Tongue (tissue), 2 donors: ENCODE data around the gene KCTD11. TPM values are rescaled to one million over a fixed set of nuclear protein-coding genes. Genes with fewer than 3 reads are reported as not detected.
A peak's percentile ranks its signal among the peaks of the same experiment; 100 is the strongest.
"Not testable (repeated sequence)": the region's sequence is repeated elsewhere in the genome, so short reads cannot be mapped to it uniquely, and the experiment has no call there.

Source experiments
- DNase-seq: peaks from one replicate; pipeline ENCODE4 v3.0.0-alpha.2; 2015
- total RNA-seq: library from RNA; depleted of rRNA; stranded (reverse); fragments of >200 nt; gene quantifications from one replicate; pipeline ENCODE4 v1.2.3, GENCODE V29; 2014

The KCTD11 gene
- total RNA-seq, 1 donor from 2014 or later = 3.4 TPM

DNA sequence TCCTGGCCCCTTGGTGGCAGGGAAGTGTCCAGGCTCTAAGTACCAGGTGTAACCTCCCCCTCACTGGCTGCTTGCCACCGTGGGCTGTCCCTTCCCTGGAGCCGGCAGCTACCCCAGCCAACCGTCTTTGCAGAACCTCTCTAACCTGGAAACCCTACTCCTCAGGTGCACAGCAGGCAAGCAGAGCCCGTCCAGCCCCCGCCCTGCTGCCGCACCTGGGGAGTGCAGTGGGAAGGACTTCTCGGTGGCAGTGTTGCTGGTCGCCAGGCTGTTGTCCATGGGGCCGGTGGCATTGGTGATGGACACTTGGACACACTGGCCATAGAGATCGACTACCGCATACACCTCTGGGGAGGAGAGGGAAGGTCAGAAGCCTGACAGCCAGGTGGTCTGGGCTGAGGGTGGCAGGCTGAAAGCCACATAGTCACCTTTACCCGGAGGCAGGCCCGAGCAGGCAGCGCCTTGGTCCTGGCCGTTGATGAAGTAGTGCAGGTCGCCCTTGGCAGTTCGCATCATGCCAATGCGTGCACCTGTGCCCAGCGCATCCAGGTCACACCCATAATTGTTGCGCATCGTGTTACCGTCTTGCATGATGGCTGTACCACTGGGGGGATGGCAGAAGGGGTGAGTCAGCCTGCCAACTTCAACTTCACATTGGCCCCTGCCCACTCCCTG lies 29.3 kb upstream of the KCTD11 start:
- DNase-seq = no peak

DNA sequence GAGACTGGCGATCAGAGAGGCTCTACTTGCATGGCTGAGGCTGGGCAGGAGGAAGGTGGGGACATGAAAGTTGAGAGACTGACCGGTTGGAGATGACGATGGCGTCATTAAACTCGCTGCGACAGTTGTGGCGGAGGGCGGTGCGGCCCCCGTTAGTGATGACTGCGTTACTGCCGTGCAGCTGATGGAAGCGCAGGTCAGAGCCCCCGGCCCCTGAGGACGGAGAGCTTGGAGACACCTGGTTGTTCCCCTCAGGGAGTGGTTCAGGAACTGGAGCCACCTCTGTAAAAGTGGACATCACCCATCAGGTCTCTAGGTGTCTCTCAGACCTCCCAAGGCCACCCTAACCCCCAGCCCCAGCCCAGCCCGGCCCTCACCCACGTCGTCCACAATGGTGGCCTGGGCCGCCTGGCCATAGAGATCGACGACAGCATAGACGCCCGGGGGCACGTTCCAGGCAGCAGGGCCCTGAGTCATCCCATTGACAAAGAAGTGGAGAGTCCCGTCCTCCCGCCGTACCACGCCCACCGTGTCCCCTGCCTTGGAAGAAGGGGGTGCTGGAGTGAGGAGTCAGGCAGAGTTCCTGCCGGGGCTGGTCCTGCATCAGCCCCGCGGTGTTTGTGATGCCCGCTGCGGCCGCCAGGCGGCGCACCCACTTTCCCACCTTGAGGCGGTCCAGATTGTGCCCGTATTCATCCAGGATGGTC lies 28.1 kb upstream of the KCTD11 start:
- peak; percentile 52 for DNase-seq

- no peak for DNase-seq
These were observed 27.6 kb upstream of the KCTD11 start for GRCh38 chr17:7324438-7324779.

GRCh38 chr17:7325031-7325528 lies 26.9 kb upstream of the KCTD11 start:
- no peak for DNase-seq

DNA sequence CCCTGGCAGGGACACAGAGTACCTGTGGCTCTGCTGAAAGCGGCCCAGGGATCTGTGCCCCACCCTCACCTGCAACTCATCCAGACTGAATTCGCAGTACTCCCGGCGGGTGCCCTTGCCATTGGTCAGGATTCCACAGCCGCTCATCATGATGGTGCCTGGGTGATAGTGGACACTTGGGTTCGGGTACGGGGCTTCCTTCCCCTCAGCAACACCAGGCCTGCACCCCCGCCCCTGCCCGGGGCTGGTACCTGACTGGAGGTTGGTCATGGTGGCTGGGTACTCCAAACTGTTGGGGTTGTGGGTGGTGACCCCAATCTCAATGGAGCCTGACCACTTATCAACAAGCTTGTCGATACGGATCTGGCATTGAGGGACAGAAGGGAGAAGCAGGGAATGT lies 25.8 kb upstream of the KCTD11 start:
- no peak for DNase-seq

DNA sequence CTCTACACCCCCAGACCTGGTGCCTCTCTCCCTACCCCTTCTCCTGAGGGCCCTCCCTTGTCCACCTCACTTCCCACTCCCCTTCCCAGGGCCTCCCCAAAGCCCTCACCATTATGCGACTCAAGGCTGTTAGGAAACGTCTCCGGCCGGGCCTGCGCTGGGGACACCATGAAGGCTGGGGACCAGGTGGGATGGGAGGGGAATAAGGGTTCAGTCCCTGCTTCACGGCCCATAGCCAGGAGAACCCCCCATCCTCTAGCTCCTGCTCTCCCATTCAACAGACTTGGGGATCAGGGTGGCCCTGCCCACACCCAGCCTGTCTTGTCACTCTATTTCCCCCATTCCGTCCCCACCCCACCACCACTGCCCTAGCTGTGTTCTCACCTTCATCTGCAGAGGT lies 24.9 kb upstream of the KCTD11 start:
- no peak for DNase-seq

GRCh38 chr17:7327501-7327900 lies 24.5 kb upstream of the KCTD11 start:
- no peak for DNase-seq

- DNase-seq = no peak
These were observed 24.0 kb upstream of the KCTD11 start for GRCh38 chr17:7328009-7328408.

GRCh38 chr17:7328840-7329373 lies 23.1 kb upstream of the KCTD11 start, which contains the start of gene NEURL4:
Gene NEURL4, minus strand, starts transcription at chr17:7329335. Its CDS starts 23 bp downstream, at chr17:7329312.
- no peak for DNase-seq

DNA sequence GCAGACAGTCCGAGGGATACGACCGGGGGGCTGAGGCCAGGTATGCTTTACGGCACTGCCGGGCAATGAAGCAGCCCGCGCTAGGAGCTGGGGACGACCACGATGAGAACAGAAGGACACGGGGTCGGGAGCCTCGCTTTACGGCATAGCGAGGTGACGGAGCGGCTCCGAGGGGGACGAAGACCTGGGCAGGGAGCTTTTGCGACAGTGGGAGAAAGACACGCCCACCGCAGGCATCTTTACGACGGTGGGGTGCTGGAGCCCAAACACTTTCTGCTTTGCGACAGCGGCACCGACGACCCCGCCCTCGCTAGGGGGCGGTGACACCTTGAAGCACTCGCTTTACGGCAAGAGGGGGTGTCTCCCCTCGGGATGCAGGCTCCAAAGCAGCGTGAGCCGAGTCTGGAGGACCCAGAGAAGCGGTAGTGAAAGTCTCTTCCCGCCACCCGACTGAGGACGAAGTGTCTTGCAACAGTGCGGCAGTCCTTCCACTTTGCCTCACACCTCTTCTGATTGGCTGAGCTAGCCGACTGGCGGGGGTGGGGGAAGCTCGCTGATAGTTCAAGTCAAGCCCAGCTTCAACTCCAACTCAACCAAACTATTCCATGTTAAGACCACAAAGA lies 22.5 kb upstream of the KCTD11 start:
- DNase-seq = peak; percentile 99

GRCh38 chr17:7329997-7330637 lies 21.8 kb upstream of the KCTD11 start:
- DNase-seq = peak; percentile 94

DNA sequence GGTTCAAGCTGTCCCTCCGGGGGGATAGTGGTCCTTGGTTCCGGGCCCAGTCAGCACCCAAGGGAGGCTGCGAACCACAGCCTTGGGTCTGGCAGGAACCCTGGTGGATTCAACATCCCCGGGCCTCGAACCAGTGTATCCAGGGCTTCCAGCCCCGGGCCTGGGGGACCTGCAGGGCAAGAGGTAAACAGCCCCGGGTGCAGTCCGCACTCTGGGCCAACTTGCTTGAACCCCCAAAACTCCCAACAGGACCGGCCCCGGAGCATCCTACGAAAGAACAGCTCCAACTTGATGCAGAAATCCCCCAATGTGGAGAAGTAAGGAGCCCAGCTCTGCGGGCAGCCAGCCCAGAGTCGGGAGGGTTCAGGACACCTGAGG lies 21.3 kb upstream of the KCTD11 start:
- DNase-seq = no peak

DNA sequence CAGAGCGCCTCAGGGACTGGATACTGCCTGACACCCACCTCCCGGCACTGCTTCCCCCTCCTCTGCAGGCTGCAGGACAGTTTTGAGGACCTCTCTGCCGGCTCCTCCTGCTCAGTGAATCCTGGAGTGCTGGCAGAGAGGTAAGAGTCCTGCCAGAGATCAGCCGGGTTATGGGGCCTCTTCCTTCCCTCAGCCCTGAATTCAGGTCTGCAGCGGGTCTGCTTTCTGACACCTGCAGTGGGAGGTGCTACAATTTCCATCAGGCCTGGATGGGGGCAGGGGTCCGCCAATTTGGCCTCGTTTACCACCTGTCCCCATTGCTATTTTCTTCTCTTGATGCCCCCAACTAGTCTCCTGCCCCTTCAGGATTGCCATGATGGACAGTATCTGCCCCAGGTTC lies 19.9 kb upstream of the KCTD11 start:
- DNase-seq = no peak

GRCh38 chr17:7332600-7333069 lies 19.3 kb upstream of the KCTD11 start:
- not testable (repeated sequence) for DNase-seq

DNA sequence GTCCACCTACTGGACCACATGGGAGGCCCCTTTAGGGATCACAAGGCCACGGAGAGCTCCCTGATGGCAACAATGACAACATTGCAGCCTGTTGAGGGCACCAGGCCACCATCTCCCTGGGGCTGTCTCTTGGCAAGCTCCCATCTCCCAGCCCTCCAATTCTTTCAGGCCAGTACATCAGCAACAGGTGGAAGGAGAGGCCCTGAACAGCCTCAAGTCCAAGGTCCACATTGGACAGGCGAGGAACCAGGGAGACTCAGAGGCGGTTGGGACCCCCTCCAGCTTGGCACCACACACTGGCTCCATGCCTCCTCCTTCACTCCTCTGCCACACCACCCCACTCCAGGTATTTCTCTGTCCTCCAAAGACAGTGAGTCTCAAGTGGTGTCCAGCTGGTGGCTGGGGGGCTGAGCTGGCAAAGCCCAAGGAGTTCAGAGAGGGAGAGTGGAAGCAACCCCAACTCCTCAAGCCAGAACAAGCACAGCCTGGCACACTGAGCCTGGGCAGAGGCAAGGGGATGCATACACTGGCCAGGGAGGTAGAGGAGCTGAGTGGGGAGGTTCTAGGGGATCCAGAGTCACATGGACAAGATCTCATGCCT lies 16.9 kb upstream of the KCTD11 start:
- DNase-seq = no peak

GRCh38 chr17:7335765-7336164 lies 16.2 kb upstream of the KCTD11 start:
- not testable (repeated sequence) for DNase-seq

DNA sequence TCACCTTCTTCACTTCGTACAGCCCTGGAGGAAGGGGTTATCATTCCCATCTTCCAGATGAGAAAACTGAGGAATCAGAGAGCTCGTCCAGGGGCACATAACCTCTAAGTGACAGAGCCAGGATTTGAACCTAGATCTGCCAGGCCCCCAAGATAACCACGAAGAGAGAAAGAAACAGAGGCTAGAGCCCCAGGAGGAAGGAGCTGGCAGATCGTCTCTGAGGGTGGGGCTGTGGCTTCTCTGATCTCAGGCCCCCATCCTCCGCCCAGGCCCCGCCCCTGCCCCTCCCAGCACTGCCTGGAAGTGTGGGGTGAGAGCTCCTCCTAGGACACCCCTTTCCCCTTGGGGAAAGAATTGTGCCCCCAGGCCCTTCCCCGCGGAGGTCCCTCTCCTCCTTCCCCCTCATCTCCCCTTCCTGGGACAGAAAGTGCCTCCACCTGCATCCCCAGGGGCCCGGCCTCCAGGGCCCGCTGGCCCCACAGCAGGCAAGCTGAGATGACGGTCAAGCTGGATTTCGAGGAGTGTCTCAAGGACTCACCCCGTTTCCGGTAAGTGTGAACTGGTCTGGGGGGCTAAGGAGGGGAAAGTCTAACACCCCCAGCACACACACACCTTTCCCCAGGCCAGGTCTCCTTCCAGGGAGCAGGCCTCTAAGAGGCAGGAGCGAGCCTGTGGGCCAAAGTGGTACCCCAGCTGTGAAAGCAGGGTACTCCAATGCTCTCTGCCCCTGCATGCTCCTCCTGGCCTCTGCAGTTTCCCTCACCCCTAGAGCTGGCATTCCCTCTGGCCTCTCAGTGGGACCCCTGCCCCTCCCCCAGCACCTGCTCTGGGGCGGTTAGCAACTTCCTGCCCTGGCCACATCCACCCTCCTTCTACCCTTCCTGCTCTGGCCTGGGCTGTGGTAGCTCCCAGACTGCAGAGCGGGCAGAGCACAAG lies 15.5 kb upstream of the KCTD11 start, which contains the start of gene ACAP1:
TSS of gene ACAP1 (plus strand) at position 290 of the 936 bp plus-strand sequence. CDS start at position 496, 206 bp downstream.
- DNase-seq = no peak

DNA sequence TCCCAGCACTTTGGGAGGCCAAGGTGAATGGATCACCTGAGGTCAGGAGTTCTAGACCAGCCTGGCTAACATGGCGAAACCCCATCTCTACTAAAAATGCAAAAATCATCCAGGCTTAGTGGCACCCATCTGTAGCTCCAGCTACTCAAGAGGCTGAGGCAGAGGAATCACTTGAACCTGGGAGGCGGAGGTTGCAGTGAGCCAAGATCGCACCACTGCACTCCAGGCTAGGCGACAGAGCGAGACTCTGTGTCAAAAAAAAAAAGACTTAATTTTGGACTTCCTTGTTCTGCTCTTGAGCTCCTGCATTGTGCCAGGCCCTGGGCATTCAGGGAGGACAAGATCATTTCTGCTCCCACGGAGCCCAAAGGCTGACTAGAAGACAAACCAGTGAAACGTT lies 14.4 kb upstream of the KCTD11 start:
- DNase-seq = not testable (repeated sequence)

GRCh38 chr17:7340179-7340578 lies 11.8 kb upstream of the KCTD11 start:
- DNase-seq = no peak

DNA sequence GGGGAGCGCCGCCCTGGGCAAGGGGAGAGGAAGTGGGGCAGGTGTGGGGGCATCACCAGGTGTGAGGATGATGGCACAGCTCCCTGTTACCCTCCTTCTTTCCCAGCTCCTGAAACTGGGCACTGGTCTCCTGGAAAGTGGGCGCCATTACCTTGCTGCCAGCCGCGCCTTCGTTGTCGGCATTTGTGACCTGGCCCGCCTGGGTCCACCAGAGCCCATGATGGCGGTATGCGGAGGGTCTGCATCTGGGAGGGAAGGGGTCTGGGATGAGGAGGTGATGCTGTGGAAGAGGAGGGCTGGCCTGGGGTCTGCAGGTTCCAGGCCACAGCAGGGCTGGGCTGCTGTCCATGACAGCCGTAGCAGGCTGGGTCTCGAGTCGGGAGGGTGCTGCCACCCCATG lies 10.1 kb upstream of the KCTD11 start:
- DNase-seq = no peak

DNA sequence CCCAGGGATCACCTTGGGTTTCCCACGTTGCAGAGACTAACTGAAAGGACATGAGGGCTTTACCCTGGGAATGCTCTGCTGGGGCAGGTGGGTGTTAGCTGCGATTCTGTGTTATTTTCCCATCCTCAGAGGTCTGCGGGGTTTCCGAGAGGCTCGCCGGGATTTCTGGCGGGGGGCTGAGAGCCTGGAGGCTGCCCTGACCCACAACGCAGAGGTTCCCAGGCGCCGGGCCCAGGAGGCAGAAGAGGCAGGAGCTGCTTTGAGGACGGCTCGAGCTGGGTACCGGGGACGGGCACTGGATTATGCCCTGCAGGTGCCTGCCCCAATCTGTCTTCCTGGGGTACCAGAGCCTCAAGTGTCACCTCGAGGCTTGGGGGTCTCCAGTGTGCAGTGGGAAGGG lies 8.7 kb upstream of the KCTD11 start:
- DNase-seq = no peak
